ENCODE measurements around the gene FHIT. TPM values are rescaled to one million over a fixed set of nuclear protein-coding genes. Genes with fewer than 3 reads are reported as not detected.

The FHIT gene
- total RNA-seq, 1 donor from 2014 or later = 5.7 TPM

GRCh38 chr3:59876533-59877062 lies 1374.7 kb downstream of the FHIT start:
- no peak overlapping the region for H3K27ac Mint-ChIP-seq
- TF ChIP-seq EZH2phosphoT487 (IDR thresholded peaks at IDR 0.05) = no peak
- TF ChIP-seq EZH2 (IDR thresholded peaks at IDR 0.05) = no peak
- no peak for TF ChIP-seq CTCF (IDR thresholded peaks at IDR 0.05)
- H3K36me3 Mint-ChIP-seq = no peaks in the 10 kb centered on the region
- no peaks in the 10 kb centered on the region for H3K79me2 ChIP-seq (ENCODE audit: low read depth)
- no peaks in the 10 kb centered on the region for H3F3A ChIP-seq (ENCODE audit: low read depth)
- no peaks in the 10 kb centered on the region for H3K9me3 Mint-ChIP-seq
- H3K9me3 ChIP-seq (ENCODE audit: low read depth) = no peaks in the 10 kb centered on the region
- H3K4me1 ChIP-seq = peaks cover 9% of the 10 kb centered on the region
- H3K4me3 Mint-ChIP-seq = no peak overlapping the region
- H3K27me3 ChIP-seq = no peaks in the 10 kb centered on the region
- no peak overlapping the region for H3K4me3 ChIP-seq
- H3K4me2 ChIP-seq = no peak overlapping the region
- no peaks in the 10 kb centered on the region for H4K20me1 ChIP-seq (ENCODE audit: low read depth)
- H3K4me1 Mint-ChIP-seq = peaks cover 9% of the 10 kb centered on the region
- peaks cover 5% of the 10 kb centered on the region for H3K27me3 Mint-ChIP-seq (ENCODE audit: insufficient read depth, low read depth)
- H3K36me3 ChIP-seq = no peaks in the 10 kb centered on the region
- no peak overlapping the region for H2AFZ ChIP-seq (replicated peaks)
- no peak overlapping the region for H3K27ac ChIP-seq
- DNase-seq (ENCODE audit: low spot score) = no peak
- no peak overlapping the region for H3K9ac ChIP-seq

DNA sequence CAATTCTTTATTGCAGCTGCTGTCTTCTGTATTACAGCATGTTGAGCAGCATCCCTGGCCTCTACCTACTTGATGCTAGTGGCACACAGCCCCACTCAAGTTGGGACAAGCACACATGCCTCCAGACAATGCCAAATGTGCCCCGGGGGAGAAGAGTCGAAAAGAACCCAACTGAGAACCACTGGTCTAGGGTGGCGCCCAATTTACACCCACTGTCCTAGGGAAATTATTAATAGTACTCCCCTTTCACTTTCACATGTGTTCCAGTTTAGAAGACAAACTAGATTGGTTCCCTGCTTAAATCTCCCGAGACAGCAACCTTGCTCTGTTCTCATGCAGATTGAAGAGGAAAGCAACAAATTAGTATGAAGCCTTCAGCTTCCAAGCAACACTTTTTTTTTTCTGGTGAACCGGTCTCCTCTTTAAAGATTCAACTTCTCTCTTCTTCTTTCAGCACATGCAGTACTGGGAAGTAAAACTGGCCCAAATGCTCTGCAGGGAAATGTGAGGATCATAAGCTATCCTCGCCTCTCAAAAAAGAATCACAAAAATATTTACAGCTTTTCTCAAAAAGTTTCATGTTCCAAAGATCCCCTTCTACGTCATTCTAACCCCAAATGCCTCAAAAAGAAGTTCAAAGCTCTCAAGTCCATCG lies 1377.5 kb downstream of the FHIT start:
- no peak for TF ChIP-seq CTCF (IDR thresholded peaks at IDR 0.05)
- TF ChIP-seq EZH2 (IDR thresholded peaks at IDR 0.05) = no peak
- TF ChIP-seq EZH2phosphoT487 (IDR thresholded peaks at IDR 0.05) = no peak
- Histone ChIP-seq H3K4me3 (no peak overlapping the region), H3K27me3 (no peaks in the 10 kb centered on the region), H3K9ac (no peak overlapping the region), H3K4me2 (no peak overlapping the region), H3K79me2 (ENCODE audit: low read depth) (no peaks in the 10 kb centered on the region), H3K36me3 (no peaks in the 10 kb centered on the region), H3K9me3 (ENCODE audit: low read depth) (no peaks in the 10 kb centered on the region), H3K4me1 (peaks cover 9% of the 10 kb centered on the region), H3K27ac (no peak overlapping the region), H3F3A (ENCODE audit: low read depth) (no peaks in the 10 kb centered on the region), H4K20me1 (ENCODE audit: low read depth) (no peaks in the 10 kb centered on the region), H2AFZ (replicated peaks) (no peak overlapping the region)
- H3K27ac Mint-ChIP-seq = no peak overlapping the region
- H3K36me3 Mint-ChIP-seq = no peaks in the 10 kb centered on the region
- peaks cover 9% of the 10 kb centered on the region for H3K4me1 Mint-ChIP-seq
- H3K4me3 Mint-ChIP-seq = no peak overlapping the region
- H3K27me3 Mint-ChIP-seq (ENCODE audit: insufficient read depth, low read depth) = peaks cover 5% of the 10 kb centered on the region
- H3K9me3 Mint-ChIP-seq = no peaks in the 10 kb centered on the region
- DNase-seq (ENCODE audit: low spot score) = no peak

GRCh38 chr3:59872128-59872527 lies 1379.1 kb downstream of the FHIT start:
- Histone ChIP-seq H3K27ac (no peak overlapping the region), H3K79me2 (ENCODE audit: low read depth) (no peaks in the 10 kb centered on the region), H3K4me1 (peaks cover 9% of the 10 kb centered on the region), H3K27me3 (no peaks in the 10 kb centered on the region), H3K4me3 (no peak overlapping the region), H3K9me3 (ENCODE audit: low read depth) (no peaks in the 10 kb centered on the region), H3K9ac (no peak overlapping the region), H3K36me3 (no peaks in the 10 kb centered on the region), H3F3A (ENCODE audit: low read depth) (no peaks in the 10 kb centered on the region), H4K20me1 (ENCODE audit: low read depth) (no peaks in the 10 kb centered on the region), H3K4me2 (no peak overlapping the region), H2AFZ (replicated peaks) (no peak overlapping the region)
- Mint-ChIP-seq H3K27ac (no peak overlapping the region), H3K27me3 (ENCODE audit: insufficient read depth, low read depth) (peaks cover 5% of the 10 kb centered on the region), H3K36me3 (no peaks in the 10 kb centered on the region), H3K4me3 (no peak overlapping the region), H3K4me1 (peaks cover 13% of the 10 kb centered on the region), H3K9me3 (no peaks in the 10 kb centered on the region)
- TF ChIP-seq EZH2phosphoT487 (IDR thresholded peaks at IDR 0.05) (no peak), EZH2 (IDR thresholded peaks at IDR 0.05) (no peak), CTCF (IDR thresholded peaks at IDR 0.05) (no peak)
- no peak for DNase-seq (ENCODE audit: low spot score)

Data from neural progenitor cell (in vitro differentiated cells).